GM10266 (cell line): Measurements from ENCODE around the gene AGMO.

Experiments used
- DNase-seq: peaks from one replicate; pipeline ENCODE4 v3.0.0; 2012; ENCODE audit errors: extremely low spot score
- TF ChIP-seq, protein P1 (sequence below): IDR thresholded peaks from 2 replicates; pipeline ENCODE4 v1.5.1; 2012; ENCODE audit warnings: mild to moderate bottlenecking, low read depth; ENCODE audit not compliant: control insufficient read depth, insufficient read depth; ENCODE audit errors: missing control alignments

The AGMO gene

GRCh38 chr7:15489861-15490260 is 72.0 kb downstream of the AGMO start:
- DNase-seq, result no peak
- TF ChIP-seq, protein P1, sequence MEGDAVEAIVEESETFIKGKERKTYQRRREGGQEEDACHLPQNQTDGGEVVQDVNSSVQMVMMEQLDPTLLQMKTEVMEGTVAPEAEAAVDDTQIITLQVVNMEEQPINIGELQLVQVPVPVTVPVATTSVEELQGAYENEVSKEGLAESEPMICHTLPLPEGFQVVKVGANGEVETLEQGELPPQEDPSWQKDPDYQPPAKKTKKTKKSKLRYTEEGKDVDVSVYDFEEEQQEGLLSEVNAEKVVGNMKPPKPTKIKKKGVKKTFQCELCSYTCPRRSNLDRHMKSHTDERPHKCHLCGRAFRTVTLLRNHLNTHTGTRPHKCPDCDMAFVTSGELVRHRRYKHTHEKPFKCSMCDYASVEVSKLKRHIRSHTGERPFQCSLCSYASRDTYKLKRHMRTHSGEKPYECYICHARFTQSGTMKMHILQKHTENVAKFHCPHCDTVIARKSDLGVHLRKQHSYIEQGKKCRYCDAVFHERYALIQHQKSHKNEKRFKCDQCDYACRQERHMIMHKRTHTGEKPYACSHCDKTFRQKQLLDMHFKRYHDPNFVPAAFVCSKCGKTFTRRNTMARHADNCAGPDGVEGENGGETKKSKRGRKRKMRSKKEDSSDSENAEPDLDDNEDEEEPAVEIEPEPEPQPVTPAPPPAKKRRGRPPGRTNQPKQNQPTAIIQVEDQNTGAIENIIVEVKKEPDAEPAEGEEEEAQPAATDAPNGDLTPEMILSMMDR, result no peak

- no peak for DNase-seq
- TF ChIP-seq, protein P1, result no peak
Observed at GRCh38 chr7:15489383-15489782, 72.4 kb downstream of the AGMO start.

GRCh38 chr7:15488401-15488800 is 73.4 kb downstream of the AGMO start:
- TF ChIP-seq, protein P1, result no peak
- no peak for DNase-seq

- no peak for DNase-seq
- TF ChIP-seq, protein P1, result no peak
Observed at GRCh38 chr7:15487896-15488295, 73.9 kb downstream of the AGMO start.

- TF ChIP-seq, protein P1, result no peak
- DNase-seq, result no peak
Observed at GRCh38 chr7:15485998-15486397, 75.8 kb downstream of the AGMO start.

GRCh38 chr7:15485431-15485830 is 76.4 kb downstream of the AGMO start:
- DNase-seq, result no peak
- TF ChIP-seq, protein P1, result no peak

GRCh38 chr7:15481132-15481531 is 80.7 kb downstream of the AGMO start:
- DNase-seq, result no peak
- TF ChIP-seq, protein P1, result no peak
